UCSD-AML1 (cell line): Measurements from ENCODE around the gene SIK3.

Source experiments
- DNase-seq: peaks from one replicate; lab custom pipeline; 2025; ENCODE audit not compliant: unreplicated experiment; lab: John Stamatoyannopoulos, UW

SIK3 gene

DNA sequence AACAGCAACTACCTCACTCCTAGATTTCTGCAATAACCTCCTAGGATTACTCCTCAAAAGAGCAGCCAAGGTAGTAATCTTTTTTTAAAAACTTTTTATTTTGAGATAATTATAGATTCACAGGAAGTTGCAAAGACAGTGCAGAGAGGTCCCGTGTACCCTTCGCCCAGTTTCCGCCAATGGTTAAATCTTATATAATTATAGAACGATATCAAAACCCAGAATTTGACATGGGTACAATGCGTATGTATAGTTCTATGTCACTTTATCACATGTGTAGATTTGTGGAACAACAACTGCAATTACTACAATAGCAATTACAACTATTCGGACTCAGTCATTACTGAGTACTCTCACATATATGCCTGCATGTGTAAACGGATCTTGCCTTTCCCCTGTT lies 166.0 kb downstream of the SIK3 start:
- DNase-seq, result no peak

DNA sequence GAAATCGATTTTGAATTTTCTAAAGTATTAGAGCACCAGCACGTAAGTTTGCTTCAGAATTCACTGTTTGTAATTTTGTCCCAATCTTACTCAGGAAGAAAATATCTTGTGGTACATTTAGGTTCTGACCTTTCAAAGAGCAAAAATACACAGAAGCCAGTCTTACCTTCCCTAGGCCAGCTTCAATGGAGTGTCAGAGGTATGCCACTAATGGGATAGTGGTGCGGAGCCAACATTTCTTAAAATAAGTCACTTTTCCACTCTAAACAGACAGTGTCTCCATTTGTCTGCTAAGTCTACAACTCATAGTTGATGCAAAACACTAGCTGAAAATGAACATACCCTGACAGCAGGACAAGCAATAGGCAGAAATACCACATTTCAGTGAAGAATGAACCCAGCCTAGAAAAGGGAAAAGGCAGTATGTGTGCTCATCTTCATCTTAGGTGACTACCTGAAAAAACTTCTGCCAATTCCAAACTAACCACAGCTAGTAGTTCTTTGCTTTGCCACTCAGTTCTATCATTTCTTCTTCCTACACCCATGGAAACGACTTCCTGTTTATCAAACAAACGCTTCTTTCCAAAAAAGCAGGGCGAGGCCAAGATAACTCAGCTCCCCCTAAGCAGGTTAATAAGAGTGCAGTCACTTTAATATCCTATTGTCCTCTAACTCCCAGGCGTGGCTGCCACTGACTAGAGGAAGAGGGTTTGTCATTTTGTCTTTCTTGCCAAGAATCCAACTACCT lies 166.8 kb downstream of the SIK3 start:
- no peak for DNase-seq

DNA sequence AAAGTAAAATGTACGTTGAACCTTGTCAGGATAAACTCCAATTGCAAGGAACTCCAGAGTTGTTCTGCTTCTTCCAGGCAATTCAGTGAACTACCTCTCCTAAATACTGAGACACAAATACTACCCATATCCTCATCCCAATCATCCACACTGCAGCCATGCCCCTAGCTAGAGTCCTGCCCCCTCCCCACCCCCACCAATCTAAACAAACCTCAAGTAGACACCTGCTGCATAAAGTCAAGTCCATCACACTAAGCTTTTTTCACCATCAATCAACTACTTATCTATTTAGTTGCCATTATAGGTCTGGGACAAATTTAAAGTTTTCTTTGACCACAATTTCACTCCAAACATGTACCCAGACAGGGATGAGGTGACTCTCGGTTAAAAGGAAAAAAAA lies 167.6 kb downstream of the SIK3 start:
- DNase-seq, result no peak

GRCh38 chr11:116930177-116930576 lies 168.1 kb downstream of the SIK3 start:
- no peak for DNase-seq

DNA sequence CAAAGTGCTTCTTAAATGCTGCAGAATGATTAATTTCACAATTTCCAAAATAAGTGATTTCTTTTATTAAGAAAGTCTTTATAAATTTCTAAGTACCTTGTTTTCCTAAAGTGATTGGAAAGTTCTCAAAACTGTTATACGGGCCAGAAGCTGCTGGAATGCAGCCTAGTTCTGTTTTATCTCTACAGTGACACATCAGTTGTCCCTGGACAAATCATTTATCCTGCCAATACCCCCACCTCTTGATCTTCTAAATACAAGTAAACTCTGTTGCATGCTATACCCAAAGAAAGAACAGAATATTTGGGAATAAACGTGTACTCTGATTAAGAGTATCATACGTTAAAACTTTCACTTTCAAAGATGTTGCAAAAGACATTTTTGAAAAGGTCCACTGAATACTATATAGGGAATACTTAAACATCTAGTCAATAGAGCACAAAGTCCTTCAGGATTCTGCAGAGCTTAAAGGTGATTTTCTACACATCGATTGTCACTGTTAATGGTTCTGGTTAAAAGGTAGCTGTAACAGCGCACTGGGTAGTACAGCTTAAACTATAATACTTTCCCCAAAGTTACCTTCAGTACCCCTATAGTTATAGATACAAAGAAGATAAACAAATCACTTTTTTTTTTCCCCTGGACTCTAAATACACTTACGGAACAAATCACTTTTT lies 168.7 kb downstream of the SIK3 start:
- DNase-seq, result no peak

- DNase-seq, result no peak
Measured at GRCh38 chr11:116928845-116929244, 169.4 kb downstream of the SIK3 start.

- DNase-seq, result no peak
Measured at GRCh38 chr11:116928102-116928777, 170.0 kb downstream of the SIK3 start.

DNA sequence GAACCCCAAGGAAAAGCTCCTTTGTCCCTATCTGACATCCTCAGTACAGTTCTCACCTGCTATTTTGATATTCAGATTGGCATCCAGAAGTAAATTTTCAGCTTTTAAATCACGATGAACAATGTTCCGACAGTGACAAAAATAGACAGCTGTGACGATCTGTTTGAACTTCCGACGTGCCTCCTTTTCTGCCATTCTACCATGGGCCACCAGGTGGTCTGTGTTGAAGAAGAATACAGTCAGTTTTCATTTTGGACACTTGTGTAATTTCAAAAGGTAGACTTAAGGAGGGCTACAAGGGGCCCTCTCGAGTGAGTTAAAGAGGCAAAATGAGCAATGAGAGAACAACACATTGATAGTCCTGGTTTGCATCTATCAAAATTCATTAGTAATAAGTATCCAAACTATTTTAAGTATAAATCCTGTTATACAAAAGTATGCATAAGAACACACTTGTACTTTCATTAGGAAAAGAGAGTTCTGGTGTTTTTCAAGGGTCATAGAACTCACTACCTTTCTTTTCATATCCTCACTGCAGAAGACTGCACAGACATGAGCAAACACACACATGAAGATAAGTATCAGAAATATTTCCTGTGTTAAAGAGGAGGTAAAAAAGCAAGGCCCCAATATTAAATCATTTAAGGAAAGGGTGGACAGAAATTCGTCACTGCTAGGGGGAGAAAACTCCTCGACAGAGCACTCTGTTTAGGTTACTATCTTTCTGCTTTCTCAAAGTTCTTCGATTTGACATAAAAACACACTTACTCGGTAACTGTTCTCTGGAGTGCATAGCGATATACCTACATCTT lies 170.9 kb downstream of the SIK3 start:
- no peak for DNase-seq

DNA sequence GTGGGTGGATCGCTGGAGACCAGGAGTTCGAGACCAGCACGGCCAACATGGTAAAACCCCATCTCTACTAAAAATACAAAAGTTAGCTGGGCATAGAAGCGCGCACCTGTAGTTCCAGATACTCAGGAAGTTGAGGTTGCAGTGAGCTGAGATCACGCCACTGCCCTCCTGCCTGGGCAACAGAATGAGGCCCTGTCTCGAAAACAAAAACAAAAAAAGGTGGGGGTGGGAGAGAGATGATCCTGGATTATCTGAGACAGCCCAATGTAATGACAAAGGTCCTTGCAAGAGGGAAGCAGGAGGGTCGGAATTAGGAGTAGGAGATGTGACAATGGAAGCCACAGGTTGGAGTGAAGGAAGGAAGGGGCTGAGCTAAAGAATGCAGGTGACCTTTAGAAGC lies 173.2 kb downstream of the SIK3 start:
- DNase-seq, result no peak

- DNase-seq, result no peak
Measured at GRCh38 chr11:116918925-116919655, 179.1 kb downstream of the SIK3 start.

- no peak for DNase-seq
Measured at GRCh38 chr11:116917632-116918031, 180.6 kb downstream of the SIK3 start.

GRCh38 chr11:116916886-116917285 lies 181.3 kb downstream of the SIK3 start:
- no peak for DNase-seq

- DNase-seq, result no peak
Measured at GRCh38 chr11:116916052-116916451, 182.2 kb downstream of the SIK3 start.

DNA sequence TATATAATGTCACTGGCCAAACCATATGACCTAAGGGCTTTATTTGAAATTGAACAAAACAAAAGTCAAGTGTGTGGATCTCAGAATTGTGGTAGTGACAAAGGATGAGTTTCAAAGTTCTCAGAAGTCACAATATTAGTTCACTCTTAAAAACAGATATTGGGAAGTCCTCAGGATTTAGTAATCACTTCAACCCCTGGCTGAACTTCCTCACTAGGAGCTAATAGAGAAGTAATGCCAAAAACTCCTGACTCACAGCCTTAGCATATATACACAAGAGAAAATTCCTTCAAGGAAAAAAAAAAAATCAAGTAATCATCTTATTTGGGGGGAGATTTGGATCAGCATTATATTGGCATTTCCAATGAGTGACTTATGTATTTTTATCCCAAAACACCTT lies 185.2 kb downstream of the SIK3 start:
- DNase-seq, result no peak

- DNase-seq, result no peak
Measured at GRCh38 chr11:116911976-116912734, 186.1 kb downstream of the SIK3 start.

- no peak for DNase-seq
Measured at GRCh38 chr11:116910847-116911246, 187.4 kb downstream of the SIK3 start.

DNA sequence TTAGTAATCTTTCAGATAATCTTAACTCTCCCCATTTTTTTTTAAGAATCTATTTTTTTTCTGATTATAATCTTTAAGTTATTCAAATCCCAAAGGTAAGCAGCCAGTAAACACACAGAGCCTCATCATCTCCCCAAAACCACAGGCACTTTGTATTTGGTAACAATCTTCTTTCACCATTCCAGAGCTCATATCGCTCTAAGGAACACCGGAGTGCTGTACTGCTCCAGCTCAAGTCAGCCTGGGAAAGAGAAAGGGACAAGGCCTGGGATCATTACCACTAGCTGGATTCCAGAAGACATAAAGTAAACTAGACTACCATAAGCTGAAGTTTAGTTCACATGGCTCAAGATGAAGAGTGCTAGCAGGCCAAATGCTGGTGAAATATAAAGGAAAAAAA lies 187.8 kb downstream of the SIK3 start:
- no peak for DNase-seq

GRCh38 chr11:116909245-116909644 lies 189.0 kb downstream of the SIK3 start:
- DNase-seq, result no peak

GRCh38 chr11:116906479-116906878 lies 191.7 kb downstream of the SIK3 start:
- no peak for DNase-seq

DNA sequence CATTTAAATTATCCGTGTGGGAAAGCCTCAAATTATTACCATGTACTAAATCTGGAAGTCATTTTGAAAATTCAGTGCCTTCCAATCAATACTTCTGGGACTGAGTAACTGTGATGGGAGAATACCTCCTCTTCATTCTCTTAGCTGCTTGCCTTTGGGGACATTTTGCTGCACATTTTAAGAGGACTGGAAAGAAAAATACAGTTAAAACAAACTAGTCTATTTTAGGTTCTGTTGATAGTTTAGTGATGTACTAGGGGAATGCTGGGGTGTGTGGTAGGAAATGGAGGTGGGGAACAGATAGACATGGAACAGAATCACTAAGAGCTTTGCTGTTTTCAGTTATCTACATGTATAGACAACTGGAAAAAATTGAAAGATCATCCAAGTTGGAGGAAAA lies 195.1 kb downstream of the SIK3 start:
- DNase-seq, result no peak
